VCaP (cell line): Measurements from ENCODE around the gene TGFBR3.

Experiments
- H3K27ac ChIP-seq: fragments of 450-650 bp; 2 replicates; pipeline ENCODE4 v1.5.1; 2017
- CTCF ChIP-seq: fragments of 450-650 bp; conservative IDR thresholded peaks from 2 replicates; pipeline ENCODE4 v1.5.1; 2017; ENCODE audit warnings: mild to moderate bottlenecking, moderate library complexity

Gene TGFBR3

GRCh38 chr1:91881280-91881679, 4.7 kb downstream of the TGFBR3 start:
- no peak for TF ChIP-seq CTCF
- no peak overlapping the region for H3K27ac ChIP-seq

DNA sequence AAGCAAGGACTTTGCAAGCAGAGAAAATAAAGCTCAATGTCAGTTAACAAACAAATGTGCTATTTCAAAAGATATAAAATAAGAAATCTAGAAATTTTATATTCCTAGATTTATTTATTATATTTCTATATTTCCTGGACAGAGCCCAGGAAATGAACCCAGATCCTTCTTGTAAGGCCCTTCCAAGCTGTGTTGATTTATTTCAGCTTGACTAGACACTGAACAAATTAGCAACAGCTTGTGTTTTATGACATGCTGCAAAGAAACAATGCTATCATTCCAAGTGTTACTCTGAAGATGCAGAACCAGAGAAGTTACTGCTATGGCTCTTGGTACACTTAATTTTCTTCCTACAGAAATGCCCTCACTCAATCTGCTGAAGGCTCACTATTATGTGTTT, 6.2 kb downstream of the TGFBR3 start:
- TF ChIP-seq CTCF, result no peak
- H3K27ac ChIP-seq, result no peak overlapping the region

DNA sequence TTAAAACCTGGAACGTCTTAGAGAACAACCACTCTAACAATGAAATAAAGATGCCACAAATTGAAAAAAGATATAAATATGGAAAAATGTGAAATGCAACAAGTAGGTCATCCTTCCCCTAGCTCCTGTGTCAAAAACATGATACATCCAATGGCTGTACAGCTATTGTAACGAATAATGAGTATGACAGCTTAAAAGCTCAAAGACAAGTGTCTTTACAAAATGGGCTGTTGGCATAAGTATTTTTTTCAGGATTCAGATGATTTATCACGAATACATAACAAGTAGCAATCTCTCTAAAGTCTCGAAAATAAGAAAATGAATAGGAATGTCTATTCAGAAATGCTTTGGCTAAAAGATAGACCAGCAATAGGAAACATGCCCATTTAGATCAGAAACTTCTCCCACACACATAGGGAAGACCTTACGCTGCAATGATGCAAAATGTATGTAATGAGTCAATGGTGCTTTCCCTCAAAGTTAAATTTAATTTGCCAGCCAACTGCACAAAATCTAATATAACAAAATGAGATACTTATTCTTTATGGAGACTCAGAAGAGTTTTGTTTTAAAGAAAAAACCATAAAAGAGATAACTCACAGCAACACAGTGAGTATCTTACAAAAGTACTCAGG, 8.3 kb downstream of the TGFBR3 start:
- TF ChIP-seq CTCF, result no peak
- no peak overlapping the region for H3K27ac ChIP-seq

DNA sequence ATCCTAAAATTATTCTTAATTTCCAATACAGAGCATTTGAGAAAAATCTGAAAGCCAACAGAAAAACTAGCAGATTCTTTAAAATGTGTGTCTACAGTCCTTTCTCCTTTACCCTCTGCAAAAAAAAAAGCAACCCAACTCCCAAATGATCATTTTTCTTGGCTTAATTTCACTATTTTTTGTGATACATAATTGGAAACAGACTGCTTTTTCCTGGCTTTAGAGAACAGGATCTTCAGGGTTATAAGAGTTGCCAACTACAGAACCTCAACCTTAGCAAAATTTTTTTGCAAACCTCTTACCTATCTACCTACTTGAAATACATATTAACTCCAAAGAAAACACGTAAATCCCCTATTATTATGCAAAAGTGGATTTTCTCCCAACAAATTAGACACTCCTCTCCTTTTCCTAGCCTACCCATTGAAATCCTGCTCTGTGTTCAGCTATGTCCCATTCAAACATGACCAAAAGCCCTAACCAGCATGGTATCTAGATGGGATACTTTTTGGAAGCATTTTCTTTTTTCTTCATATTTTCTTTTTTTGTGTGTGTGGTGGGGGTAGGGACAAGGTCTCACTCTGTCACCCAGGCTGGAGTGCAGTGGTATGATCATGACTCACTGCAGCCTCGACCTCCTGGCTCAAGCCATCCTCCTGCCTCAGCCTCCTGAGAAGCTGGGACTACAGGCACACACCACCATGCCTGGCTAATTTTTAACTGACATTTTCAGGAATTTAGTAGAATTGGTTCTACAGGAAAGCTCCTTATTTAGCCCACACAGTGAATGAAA, 9.0 kb downstream of the TGFBR3 start:
- H3K27ac ChIP-seq, result no peak overlapping the region
- TF ChIP-seq CTCF, result no peak

- H3K27ac ChIP-seq, result no peak overlapping the region
- TF ChIP-seq CTCF, result no peak
These were observed 9.9 kb downstream of the TGFBR3 start for GRCh38 chr1:91876040-91876470.

GRCh38 chr1:91874167-91874566, 11.8 kb downstream of the TGFBR3 start:
- no peak overlapping the region for H3K27ac ChIP-seq
- no peak for TF ChIP-seq CTCF

- H3K27ac ChIP-seq, result no peak overlapping the region
- TF ChIP-seq CTCF, result no peak
These were observed 13.3 kb downstream of the TGFBR3 start for GRCh38 chr1:91872559-91873081.
